Body of pancreas (tissue), 4 donors: ENCODE data around the gene DPH1. TPM values are rescaled to one million over a fixed set of nuclear protein-coding genes. Genes with fewer than 3 reads are reported as not detected.

Source experiments
- ATAC-seq: fragments of 150-250 bp; one replicate; pipeline ENCODE4 v1.9.1; 2016
- DNase-seq, 4 donors: peaks; one replicate each; pipeline ENCODE4 v3.0.0-alpha.2; 2019
- H3K27ac ChIP-seq, 4 donors: fragments of 200-600 bp; sonication (generic); 1 replicate in 3 of 4; 2 replicates in 1 of 4; pipeline versions ENCODE4 v1.5.1 to v1.6.1; 2016 to 2019; ENCODE audit warnings: mild to moderate bottlenecking in 1 of 4, mixed read lengths in 1 of 4, moderate library complexity in 1 of 4
- H3K27me3 ChIP-seq, 2 donors: fragments of 200-600 bp; sonication (generic); one replicate each; pipeline ENCODE4 v1.6.0; 2016; ENCODE audit warnings: mild to moderate bottlenecking in 1 of 2
- H3K36me3 ChIP-seq, 2 donors: fragments of 200-600 bp; sonication (generic); replicated peaks in 1 of 2; 2 replicates each; pipeline ENCODE4 v1.5.1; 2016; ENCODE audit warnings: low read depth in 2 of 2; ENCODE audit not compliant: insufficient read depth in 1 of 2
- H3K4me1 ChIP-seq: fragments of 200-600 bp; sonication (generic); one replicate; pipeline ENCODE4 v1.6.0; 2016
- H3K4me3 ChIP-seq, 2 donors: fragments of 200-600 bp; sonication (generic); 1 replicate in 1 of 2; 2 replicates in 1 of 2; pipeline ENCODE4 v1.5.1; 2016 to 2019
- H3K9me3 ChIP-seq, 3 donors: fragments of 200-600 bp; sonication (generic); 1 replicate in 2 of 3; 2 replicates in 1 of 3; pipeline ENCODE4 v1.5.1; 2016
- POLR2A ChIP-seq, 3 donors: fragments of 450-650 bp; IDR thresholded peaks; one replicate each; pipeline ENCODE4 v1.6.1; 2016; ENCODE audit warnings: antibody characterized with exemption in 3 of 3, mild to moderate bottlenecking in 2 of 3
- whole genome bisulfite sequencing, 2 donors: methylation state at CpG; one replicate each; pipeline ENCODE4 v1.1.5; 2017; 5-methylcytosine and 5-hydroxymethylcytosine counted together
- intact Hi-C: fragments of 100-400 bp; cut with DNase I; formaldehyde crosslinking; loops from one replicate; pipeline ENCODE4 v1.15.1; 2023
- total RNA-seq, 2 donors: library from RNA; depleted of rRNA; stranded (reverse); fragments of >200 nt; gene quantifications; one replicate each; pipeline ENCODE4 v1.1.0, GENCODE V29; 2016
- TF ChIP-seq, protein P1 (sequence below), 7 experiments: fragments of 450-650 bp in 4 of 7; fragments of 200-600 bp in 3 of 7; sonication (generic) in 3 of 7; IDR thresholded peaks; one replicate each; pipeline ENCODE4 v1.5.1; 2016 to 2019; ENCODE audit warnings: antibody characterized with exemption in 7 of 7

Gene DPH1
- total RNA-seq, 2 donors from 2014 or later = 34.8 to 77.8 TPM

DNA sequence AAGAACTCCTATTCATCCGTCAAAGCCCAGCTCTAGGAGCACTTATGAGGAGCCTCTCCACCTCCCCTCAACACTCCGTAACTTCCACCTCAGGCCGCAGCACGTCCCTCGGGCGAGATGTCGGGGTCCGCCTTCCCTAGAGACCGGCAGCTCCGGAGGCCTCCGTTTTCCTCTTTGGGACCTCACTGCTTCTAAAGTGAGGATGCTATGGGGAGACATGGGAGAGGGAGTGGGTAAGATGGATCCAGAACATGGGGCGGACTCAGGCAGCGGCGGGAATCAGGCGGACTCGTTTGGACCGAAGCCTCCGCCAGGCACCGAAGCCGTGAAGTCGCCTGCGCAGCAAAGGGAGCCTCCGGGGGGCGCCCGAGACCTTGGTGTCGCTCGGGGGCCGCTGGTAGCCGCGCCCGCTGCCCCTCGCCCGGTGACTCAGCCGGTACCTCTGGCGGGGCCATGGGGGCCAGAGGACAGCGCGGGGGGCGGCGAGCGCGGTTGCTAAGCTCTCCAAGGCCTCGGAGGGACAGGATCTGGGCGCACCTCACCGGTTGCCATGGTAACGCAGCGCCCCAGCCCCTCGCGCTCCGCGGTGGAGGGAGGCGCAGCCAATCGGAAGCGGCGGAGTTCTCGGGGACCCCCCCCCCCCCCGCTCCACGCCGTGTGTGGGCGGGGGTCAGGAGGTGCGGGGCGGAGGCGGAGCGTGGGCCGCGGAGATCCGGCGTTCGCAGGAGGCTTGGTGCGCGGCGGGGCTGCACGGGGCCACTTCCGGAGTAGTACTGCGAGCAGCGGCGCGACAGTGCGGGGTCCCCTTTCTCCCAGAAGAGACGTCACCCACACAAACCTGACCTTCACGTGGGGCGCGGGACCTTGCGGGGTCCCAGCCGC is 23.7 kb downstream of the DPH1 start:
- intact Hi-C loops = no loop called here
- peak overlapping the region in 2 of 4 donors; percentile 15 to 26 for H3K27ac ChIP-seq
- H3K4me3 ChIP-seq = no peak overlapping the region
- WGBS, 2 donors = 5 to 9% methylated on average over 30 to 78 of the region's 84 CpGs
- peaks cover 0 to 27% of the 10 kb centered on the region in 2 donors for H3K27me3 ChIP-seq
- TF ChIP-seq, protein P1, sequence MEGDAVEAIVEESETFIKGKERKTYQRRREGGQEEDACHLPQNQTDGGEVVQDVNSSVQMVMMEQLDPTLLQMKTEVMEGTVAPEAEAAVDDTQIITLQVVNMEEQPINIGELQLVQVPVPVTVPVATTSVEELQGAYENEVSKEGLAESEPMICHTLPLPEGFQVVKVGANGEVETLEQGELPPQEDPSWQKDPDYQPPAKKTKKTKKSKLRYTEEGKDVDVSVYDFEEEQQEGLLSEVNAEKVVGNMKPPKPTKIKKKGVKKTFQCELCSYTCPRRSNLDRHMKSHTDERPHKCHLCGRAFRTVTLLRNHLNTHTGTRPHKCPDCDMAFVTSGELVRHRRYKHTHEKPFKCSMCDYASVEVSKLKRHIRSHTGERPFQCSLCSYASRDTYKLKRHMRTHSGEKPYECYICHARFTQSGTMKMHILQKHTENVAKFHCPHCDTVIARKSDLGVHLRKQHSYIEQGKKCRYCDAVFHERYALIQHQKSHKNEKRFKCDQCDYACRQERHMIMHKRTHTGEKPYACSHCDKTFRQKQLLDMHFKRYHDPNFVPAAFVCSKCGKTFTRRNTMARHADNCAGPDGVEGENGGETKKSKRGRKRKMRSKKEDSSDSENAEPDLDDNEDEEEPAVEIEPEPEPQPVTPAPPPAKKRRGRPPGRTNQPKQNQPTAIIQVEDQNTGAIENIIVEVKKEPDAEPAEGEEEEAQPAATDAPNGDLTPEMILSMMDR (IDR thresholded peaks at IDR 0.05) = peak in 6 of 7 experiments; percentile 12 to 41 (median 34)
- no peak for TF ChIP-seq POLR2A (IDR thresholded peaks at IDR 0.05)
- no peaks in the 10 kb centered on the region for H3K9me3 ChIP-seq
- peaks cover 74% of the 10 kb centered on the region for H3K4me1 ChIP-seq
- ATAC-seq (no peak), DNase-seq (peak; percentile 59 to 70 (median 64))
- no peaks in the 10 kb centered on the region for H3K36me3 ChIP-seq

GRCh38 chr17:2054262-2054511 is 24.2 kb downstream of the DPH1 start:
- intact Hi-C loops = no loop called here
- Histone ChIP-seq H3K9me3 (no peaks in the 10 kb centered on the region), H3K4me3 (no peak overlapping the region), H3K4me1 (peaks cover 73% of the 10 kb centered on the region), H3K27ac (peak overlapping the region in 2 of 4 donors; percentile 15 to 26), H3K27me3 (peaks cover 0 to 27% of the 10 kb centered on the region in 2 donors), H3K36me3 (no peaks in the 10 kb centered on the region)
- no peak for ATAC-seq
- no peak for DNase-seq
- TF ChIP-seq, protein P1 (IDR thresholded peaks at IDR 0.05) = no peak
- no peak for TF ChIP-seq POLR2A (IDR thresholded peaks at IDR 0.05)
- WGBS, 2 donors = 7 to 15% methylated on average over 15 of the region's 16 CpGs

DNA sequence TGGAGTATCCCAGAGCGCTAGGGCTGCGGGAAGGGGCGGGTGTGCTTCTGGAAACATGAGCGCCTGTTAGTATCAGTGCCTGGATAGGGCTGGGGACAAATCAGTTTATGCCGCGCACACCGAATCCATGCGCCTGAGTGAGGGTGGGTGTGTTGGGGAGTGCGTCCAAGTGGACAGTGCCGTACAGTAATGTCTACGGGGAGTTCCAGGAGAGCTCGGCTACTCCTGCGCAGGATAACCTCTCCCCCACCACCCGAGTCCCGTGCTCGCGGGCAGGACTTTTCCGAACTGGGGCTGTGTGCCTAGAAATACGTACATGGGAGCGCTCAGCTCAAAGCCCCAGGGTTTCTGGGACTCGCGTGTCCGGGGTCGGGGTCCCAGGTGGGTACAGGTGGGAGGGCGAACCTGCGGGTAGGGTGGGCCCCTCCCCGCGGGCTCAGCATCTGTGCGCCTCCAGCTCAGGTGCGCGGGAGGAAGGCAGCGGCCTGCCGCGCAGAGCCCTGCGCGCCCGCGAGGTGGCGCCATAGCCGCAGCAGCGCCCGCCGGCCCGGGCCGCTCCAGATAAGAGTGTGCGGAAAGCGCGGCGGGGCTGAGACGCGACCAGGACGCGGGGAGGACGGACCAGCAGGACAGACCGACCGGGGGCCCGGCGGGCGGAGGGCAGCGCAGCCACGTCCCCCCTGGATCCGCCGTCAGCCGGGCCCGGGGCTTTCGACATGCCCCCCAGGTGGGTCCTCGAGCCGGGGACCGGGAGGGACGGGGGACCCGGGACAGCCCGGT is 24.7 kb downstream of the DPH1 start, which contains the start of gene HIC1:
HIC1 (plus strand) TSS at position 592 of the 780 bp plus-strand sequence. CDS start 1,588 bp downstream, outside the sequence.
- TF ChIP-seq POLR2A (IDR thresholded peaks at IDR 0.05) = peak in 2 of 3 donors; percentile 38 to 40
- TF ChIP-seq, protein P1 (IDR thresholded peaks at IDR 0.05) = peak; percentile 52 to 97 (median 94)
- WGBS, 2 donors = 0 to 1% methylated on average over 7 to 72 of the region's 72 CpGs
- H3K4me1 ChIP-seq = peaks cover 70% of the 10 kb centered on the region
- H3K27me3 ChIP-seq = peaks cover 0 to 27% of the 10 kb centered on the region in 2 donors
- H3K9me3 ChIP-seq = no peaks in the 10 kb centered on the region
- DNase-seq = peak; percentile 71 to 77 (median 74)
- H3K4me3 ChIP-seq = peak within 1 kb of the TSS in 1 of 2 donors; percentile 25
- no peaks in the 10 kb centered on the region for H3K36me3 ChIP-seq
- H3K27ac ChIP-seq = peak within 1 kb of the TSS in 3 of 4 donors; percentile 52 to 62 (median 59)
- intact Hi-C loops = no loop called here
- ATAC-seq = peak; percentile 45

GRCh38 chr17:2055292-2056205 is 25.6 kb downstream of the DPH1 start:
- peak overlapping the region in 3 of 4 donors; percentile 52 to 62 (median 59) for H3K27ac ChIP-seq
- no peaks in the 10 kb centered on the region for H3K36me3 ChIP-seq
- H3K27me3 ChIP-seq = peaks cover 0 to 27% of the 10 kb centered on the region in 2 donors
- peaks cover 66% of the 10 kb centered on the region for H3K4me1 ChIP-seq
- H3K4me3 ChIP-seq = peak overlapping the region in 1 of 2 donors; percentile 25
- DNase-seq = peak in 1 of 4 donors; percentile 17
- TF ChIP-seq, protein P1 (IDR thresholded peaks at IDR 0.05) = no peak
- TF ChIP-seq POLR2A (IDR thresholded peaks at IDR 0.05) = no peak
- 3 to 9% methylated on average over 17 to 98 of the region's 113 CpGs for WGBS, 2 donors
- ATAC-seq = no peak
- H3K9me3 ChIP-seq = no peaks in the 10 kb centered on the region
- intact Hi-C loops = loop anchor here (2.0 kb wide), 1 partner anchor 187 kb away; no protein-coding TSS in a partner anchor
